Ovary (tissue), 9 donors: ENCODE measurements around the gene ZSCAN21. TPM values are rescaled to one million over a fixed set of nuclear protein-coding genes. Genes with fewer than 3 reads are reported as not detected.

Source experiments
- DNase-seq, 5 donors: peaks; one replicate each; pipeline ENCODE4 v3.0.0-alpha.2; 2019 to 2020
- H3K27ac ChIP-seq, 2 donors: fragments of 200-600 bp; one replicate each; pipeline versions ENCODE4 v1.5.1 to v1.8.0; 2019 to 2022
- H3K27me3 ChIP-seq: fragments of 200-600 bp; one replicate; pipeline ENCODE4 v1.8.0; 2022
- H3K36me3 ChIP-seq: fragments of 200-600 bp; sonication (generic); one replicate; pipeline ENCODE4 v1.5.1; 2019
- H3K4me1 ChIP-seq: one replicate; pipeline ENCODE4 v1.8.1; 2013; ENCODE audit warnings: mild to moderate bottlenecking, moderate library complexity; ENCODE audit not compliant: insufficient read depth
- H3K4me3 ChIP-seq: fragments of 200-600 bp; sonication (generic); one replicate; pipeline ENCODE4 v1.5.1; 2017
- H3K9me3 ChIP-seq, 2 donors: fragments of 200-600 bp in 1 of 2; sonication (generic) in 1 of 2; one replicate each; pipeline versions ENCODE4 v1.5.1 to v1.8.1; 2013 to 2019; ENCODE audit warnings: mild to moderate bottlenecking in 1 of 2, moderate library complexity in 1 of 2
- EP300 ChIP-seq: sonication (generic); formaldehyde crosslinking; IDR thresholded peaks from one replicate; pipeline ENCODE4 v1.6.1; 2017; ENCODE audit warnings: antibody characterized with exemption
- POLR2A ChIP-seq: fragments of 450-650 bp; IDR thresholded peaks from one replicate; pipeline ENCODE4 v1.6.1; 2017; ENCODE audit warnings: antibody characterized with exemption, mild to moderate bottlenecking, moderate library complexity
- WGBS, 3 donors: extraction: QIAGEN DNeasy Blood & Tissue Kit in 1 of 3; methylation state at CpG; one replicate each; pipeline versions ENCODE4 v1.1.5 to v1.1.7; 2013 to 2017; 5-methylcytosine and 5-hydroxymethylcytosine counted together
- intact Hi-C, 4 donors: fragments of 100-400 bp; cut with DNase I; formaldehyde crosslinking; loops; one replicate each; pipeline versions ENCODE4 v1.11.0 to v1.15.1; 2022 to 2023
- polyA plus RNA-seq, 2 donors: library from polyadenylated mRNA; stranded (reverse); fragments of 200-250 nt in 1 of 2; fragments of 350-450 nt in 1 of 2; fragmentation: Illumina TruSeq in 1 of 2; extraction: RNeasy Lipid Tissue Mini Kit (QIAGEN cat#74804) in 1 of 2; gene quantifications; one replicate each; pipeline ENCODE4 v1.2.3, GENCODE V29; 2013 to 2014
- total RNA-seq, 7 donors: library from RNA; depleted of rRNA in 2 of 7; stranded (reverse); fragments of >200 nt in 2 of 7; fragmentation: NEBNext Ultra II Directional in 3 of 7; extraction: Animal tissue kit (Norgen Biotek cat#: 25700) in 3 of 7; gene quantifications; one replicate each; pipeline versions ENCODE4 v1.1.0 to v1.2.4, GENCODE V29; 2016 to 2023
- TF ChIP-seq, protein P1 (sequence below), 3 donors: fragments of 450-650 bp in 2 of 3; fragments of 200-600 bp in 1 of 3; IDR thresholded peaks; one replicate each; pipeline versions ENCODE4 v1.5.1 to v1.8.0; 2016 to 2022; ENCODE audit warnings: antibody characterized with exemption in 3 of 3, mild to moderate bottlenecking in 1 of 3
- donor health status: DM: no; HTN: no; CAD: no; lungs with moderate emphysema.
- donor health status: DM: no; HTN: no; CAD: no.
- donor health status: Bipolar disorder and iron deficiency.
- donor health status: DM: yes; HTN: yes; CAD: no.
- donor health status: DM: no; HTN: no; CAD: no.
- donor health status: DM: yes; HTN: yes; CAD: no.

Gene ZSCAN21
- total and polyA plus RNA-seq, 9 donors: 9.2 to 16.2 (median 12.3) TPM

GRCh38 chr7:100079024-100079560 is 29.5 kb downstream of the ZSCAN21 start:
- peaks cover 6% of the 10 kb centered on the region for H3K4me1 ChIP-seq
- no peaks in the 10 kb centered on the region for H3K9me3 ChIP-seq
- no peak overlapping the region for H3K4me3 ChIP-seq
- TF ChIP-seq POLR2A (no peak), EP300 (no peak)
- TF ChIP-seq, protein P1, sequence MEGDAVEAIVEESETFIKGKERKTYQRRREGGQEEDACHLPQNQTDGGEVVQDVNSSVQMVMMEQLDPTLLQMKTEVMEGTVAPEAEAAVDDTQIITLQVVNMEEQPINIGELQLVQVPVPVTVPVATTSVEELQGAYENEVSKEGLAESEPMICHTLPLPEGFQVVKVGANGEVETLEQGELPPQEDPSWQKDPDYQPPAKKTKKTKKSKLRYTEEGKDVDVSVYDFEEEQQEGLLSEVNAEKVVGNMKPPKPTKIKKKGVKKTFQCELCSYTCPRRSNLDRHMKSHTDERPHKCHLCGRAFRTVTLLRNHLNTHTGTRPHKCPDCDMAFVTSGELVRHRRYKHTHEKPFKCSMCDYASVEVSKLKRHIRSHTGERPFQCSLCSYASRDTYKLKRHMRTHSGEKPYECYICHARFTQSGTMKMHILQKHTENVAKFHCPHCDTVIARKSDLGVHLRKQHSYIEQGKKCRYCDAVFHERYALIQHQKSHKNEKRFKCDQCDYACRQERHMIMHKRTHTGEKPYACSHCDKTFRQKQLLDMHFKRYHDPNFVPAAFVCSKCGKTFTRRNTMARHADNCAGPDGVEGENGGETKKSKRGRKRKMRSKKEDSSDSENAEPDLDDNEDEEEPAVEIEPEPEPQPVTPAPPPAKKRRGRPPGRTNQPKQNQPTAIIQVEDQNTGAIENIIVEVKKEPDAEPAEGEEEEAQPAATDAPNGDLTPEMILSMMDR (IDR thresholded peaks at IDR 0.05): no peak
- H3K27ac ChIP-seq: no peak overlapping the region
- WGBS, 3 donors: 76 to 82% (median 81%) methylated on average over 7 of the region's 7 CpGs
- intact Hi-C loops: no loop called here
- H3K27me3 ChIP-seq: no peaks in the 10 kb centered on the region
- DNase-seq: no peak
- peaks cover 6% of the 10 kb centered on the region for H3K36me3 ChIP-seq

DNA sequence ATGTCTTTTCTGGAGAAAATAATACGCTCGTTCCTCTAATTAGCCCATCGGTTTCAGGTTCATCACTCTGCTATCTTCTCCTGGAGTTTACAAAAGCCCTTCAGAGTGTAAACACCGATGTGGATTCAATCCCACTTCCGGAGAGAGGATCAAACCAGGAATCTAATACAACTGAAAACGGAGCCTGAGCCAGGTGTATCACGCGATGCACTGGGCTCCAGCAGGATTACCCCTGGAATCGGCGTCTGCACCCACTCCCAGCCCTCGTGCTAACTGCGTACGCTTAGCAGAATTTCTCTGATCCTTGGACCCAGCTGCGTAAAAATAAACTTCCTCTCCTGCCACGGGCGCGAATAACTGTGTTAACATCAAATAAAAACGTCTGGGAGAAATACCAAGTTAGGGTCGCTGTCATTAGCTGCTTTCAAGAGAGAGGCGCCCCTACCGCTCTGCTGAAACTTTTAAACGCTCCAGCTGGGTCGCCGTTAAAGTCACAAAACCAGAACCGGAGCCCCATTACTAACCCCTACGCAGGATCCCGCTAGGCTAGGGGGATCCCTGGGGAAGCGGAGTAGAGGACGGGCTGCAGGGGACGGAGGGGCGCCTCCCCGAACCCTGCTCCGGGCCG is 31.4 kb downstream of the ZSCAN21 start:
- H3K27me3 ChIP-seq: no peaks in the 10 kb centered on the region
- TF ChIP-seq POLR2A: no peak
- TF ChIP-seq, protein P1 (IDR thresholded peaks at IDR 0.05): no peak
- peaks cover 6% of the 10 kb centered on the region for H3K4me1 ChIP-seq
- peak overlapping the region; percentile 100 for H3K4me3 ChIP-seq
- H3K9me3 ChIP-seq: no peaks in the 10 kb centered on the region
- DNase-seq: no peak
- WGBS, 3 donors: 0 to 1% (median 1%) methylated on average over 34 of the region's 34 CpGs
- no peaks in the 10 kb centered on the region for H3K36me3 ChIP-seq
- intact Hi-C loops: loop anchor here in 2 of 4 donors (5.0 kb wide), 1 partner anchor 84 kb away; no protein-coding TSS in a partner anchor
- H3K27ac ChIP-seq: peak overlapping the region in 1 of 2 donors; percentile 37

GRCh38 chr7:100081535-100082102 is 32.0 kb downstream of the ZSCAN21 start, which contains the start of gene ZNF3:
ZNF3 (minus strand) TSS chr7:100081723; CDS start chr7:100077357, 4,366 bp downstream.
- Histone ChIP-seq H3K4me1 (peaks cover 6% of the 10 kb centered on the region), H3K27me3 (no peaks in the 10 kb centered on the region), H3K4me3 (peak within 1 kb of the TSS; percentile 100), H3K27ac (peak within 1 kb of the TSS in 1 of 2 donors; percentile 37), H3K36me3 (no peaks in the 10 kb centered on the region), H3K9me3 (no peaks in the 10 kb centered on the region)
- WGBS, 3 donors: 1% methylated on average over 55 of the region's 55 CpGs
- TF ChIP-seq POLR2A (peak; percentile 70), EP300 (no peak)
- TF ChIP-seq, protein P1 (IDR thresholded peaks at IDR 0.05): peak; percentile 93 to 97 (median 96)
- DNase-seq: peak; percentile 97 to 99 (median 98)
- intact Hi-C loops: loop anchor here in 2 of 4 donors (5.0 kb wide), 1 partner anchor 84 kb away; no protein-coding TSS in a partner anchor

DNA sequence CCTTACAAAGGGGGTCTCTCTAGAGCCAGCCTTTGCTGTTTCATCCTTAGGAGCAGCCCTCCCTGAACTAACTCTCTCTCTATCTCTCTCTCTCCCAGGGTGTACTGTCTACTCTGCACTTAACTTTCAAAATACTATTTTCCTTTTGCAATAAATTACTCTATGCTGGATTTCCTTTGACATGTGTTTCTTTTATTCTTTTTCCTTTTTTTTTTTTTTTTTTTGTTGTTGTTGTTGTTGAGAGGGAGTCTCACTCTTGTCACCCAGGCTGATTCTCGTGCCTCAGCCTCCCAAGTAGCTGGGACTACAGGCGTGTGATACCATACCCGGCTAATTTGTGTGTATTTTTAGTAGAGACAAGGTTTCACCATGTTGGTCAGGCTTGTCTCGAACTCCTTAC is 33.4 kb downstream of the ZSCAN21 start:
- Histone ChIP-seq H3K9me3 (no peaks in the 10 kb centered on the region), H3K27me3 (no peaks in the 10 kb centered on the region), H3K4me3 (no peak overlapping the region), H3K4me1 (peaks cover 6% of the 10 kb centered on the region), H3K27ac (no peak overlapping the region), H3K36me3 (no peaks in the 10 kb centered on the region)
- TF ChIP-seq, protein P1 (IDR thresholded peaks at IDR 0.05): no peak
- TF ChIP-seq EP300 (no peak), POLR2A (no peak)
- DNase-seq: no peak
- intact Hi-C loops: loop anchor here in 2 of 4 donors (5.0 kb wide), 1 partner anchor 86 kb away; no protein-coding TSS in a partner anchor
- 62 to 69% (median 65%) methylated on average over 4 of the region's 4 CpGs for WGBS, 3 donors
